Vagina (tissue), 2 donors: Measurements from ENCODE around the gene PINK1. TPM values are rescaled to one million over a fixed set of nuclear protein-coding genes. Genes with fewer than 3 reads are reported as not detected.

Experiments
- DNase-seq, 2 donors: peaks; one replicate each; pipeline ENCODE4 v3.0.0-alpha.2; 2017; ENCODE audit errors: extremely low spot score in 2 of 2
- H3K27ac ChIP-seq: fragments of 200-600 bp; sonication (generic); one replicate; pipeline ENCODE4 v1.5.1; 2019
- H3K27me3 ChIP-seq: fragments of 200-600 bp; sonication (generic); one replicate; pipeline ENCODE4 v1.5.1; 2019
- H3K36me3 ChIP-seq, 2 donors: fragments of 200-600 bp; sonication (generic); one replicate each; pipeline ENCODE4 v1.5.1; 2017 to 2019
- H3K4me1 ChIP-seq: fragments of 200-600 bp; sonication (generic); one replicate; pipeline ENCODE4 v1.5.1; 2019
- H3K4me3 ChIP-seq, 2 donors: fragments of 200-600 bp; sonication (generic); 1 replicate in 1 of 2; 2 replicates in 1 of 2; pipeline ENCODE4 v1.5.1; 2016 to 2019
- H3K9me3 ChIP-seq: fragments of 200-600 bp; sonication (generic); one replicate; pipeline ENCODE4 v1.5.1; 2019
- POLR2A ChIP-seq, 2 donors: fragments of 450-650 bp; IDR thresholded peaks; one replicate each; pipeline ENCODE4 v1.6.1; 2017; ENCODE audit warnings: antibody characterized with exemption in 2 of 2, mild to moderate bottlenecking in 2 of 2, moderate library complexity in 2 of 2
- POLR2AphosphoS5 ChIP-seq, 2 donors: sonication (generic); formaldehyde crosslinking; IDR thresholded peaks; one replicate each; pipeline ENCODE4 v1.9.0; 2017; ENCODE audit warnings: antibody characterized with exemption in 2 of 2, mild to moderate bottlenecking in 2 of 2, low read depth in 1 of 2; ENCODE audit not compliant: insufficient read depth in 1 of 2
- intact Hi-C: fragments of 100-400 bp; cut with DNase I; formaldehyde crosslinking; loops from one replicate; pipeline ENCODE4 v1.15.1; 2023
- total RNA-seq: library from RNA; depleted of rRNA; stranded (reverse); fragments of >200 nt; gene quantifications from one replicate; pipeline ENCODE4 v1.2.3, GENCODE V29; 2016
- TF ChIP-seq, protein P1 (sequence below), 3 experiments: fragments of 450-650 bp in 2 of 3; fragments of 200-600 bp in 1 of 3; sonication (generic) in 1 of 3; IDR thresholded peaks; one replicate each; pipeline ENCODE4 v1.5.1; 2017 to 2019; ENCODE audit warnings: antibody characterized with exemption in 3 of 3, mild to moderate bottlenecking in 2 of 3, moderate library complexity in 2 of 3

The PINK1 gene
- total RNA-seq, 1 donor from 2014 or later, result 113 TPM

DNA sequence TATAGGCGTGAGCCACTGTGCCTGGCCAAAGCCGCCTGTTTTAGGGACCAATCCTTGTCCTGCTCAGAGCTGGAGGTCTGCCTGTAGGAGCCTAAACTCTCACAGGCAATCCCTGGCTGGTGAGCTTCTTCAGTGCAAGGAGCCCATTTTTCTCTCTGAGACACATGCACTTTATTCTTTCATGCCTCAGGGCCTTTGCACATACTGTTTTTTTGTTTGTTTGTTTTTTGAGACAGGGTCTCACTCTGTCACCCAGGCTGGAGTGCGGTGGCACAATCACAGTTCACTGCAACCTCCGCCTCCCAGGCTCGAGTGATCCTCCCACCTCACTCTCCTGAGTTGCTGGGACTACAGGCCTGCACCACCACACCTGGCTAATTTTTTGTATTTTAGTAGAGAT lies 21.6 kb upstream of the PINK1 start:
- no peak for DNase-seq
- intact Hi-C loops, result no loop called here
- H3K36me3 ChIP-seq, result no peaks in the 10 kb centered on the region
- no peak overlapping the region for H3K27ac ChIP-seq
- no peak overlapping the region for H3K4me3 ChIP-seq
- TF ChIP-seq, protein P1, sequence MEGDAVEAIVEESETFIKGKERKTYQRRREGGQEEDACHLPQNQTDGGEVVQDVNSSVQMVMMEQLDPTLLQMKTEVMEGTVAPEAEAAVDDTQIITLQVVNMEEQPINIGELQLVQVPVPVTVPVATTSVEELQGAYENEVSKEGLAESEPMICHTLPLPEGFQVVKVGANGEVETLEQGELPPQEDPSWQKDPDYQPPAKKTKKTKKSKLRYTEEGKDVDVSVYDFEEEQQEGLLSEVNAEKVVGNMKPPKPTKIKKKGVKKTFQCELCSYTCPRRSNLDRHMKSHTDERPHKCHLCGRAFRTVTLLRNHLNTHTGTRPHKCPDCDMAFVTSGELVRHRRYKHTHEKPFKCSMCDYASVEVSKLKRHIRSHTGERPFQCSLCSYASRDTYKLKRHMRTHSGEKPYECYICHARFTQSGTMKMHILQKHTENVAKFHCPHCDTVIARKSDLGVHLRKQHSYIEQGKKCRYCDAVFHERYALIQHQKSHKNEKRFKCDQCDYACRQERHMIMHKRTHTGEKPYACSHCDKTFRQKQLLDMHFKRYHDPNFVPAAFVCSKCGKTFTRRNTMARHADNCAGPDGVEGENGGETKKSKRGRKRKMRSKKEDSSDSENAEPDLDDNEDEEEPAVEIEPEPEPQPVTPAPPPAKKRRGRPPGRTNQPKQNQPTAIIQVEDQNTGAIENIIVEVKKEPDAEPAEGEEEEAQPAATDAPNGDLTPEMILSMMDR (IDR thresholded peaks at IDR 0.05), result no peak
- TF ChIP-seq POLR2AphosphoS5 (IDR thresholded peaks at IDR 0.05; ENCODE audit: insufficient read depth in 1 of 2, low read depth in 1 of 2) (no peak), POLR2A (IDR thresholded peaks at IDR 0.05) (no peak)
- peaks cover 17% of the 10 kb centered on the region for H3K4me1 ChIP-seq
- H3K27me3 ChIP-seq, result no peaks in the 10 kb centered on the region
- H3K9me3 ChIP-seq, result no peaks in the 10 kb centered on the region

DNA sequence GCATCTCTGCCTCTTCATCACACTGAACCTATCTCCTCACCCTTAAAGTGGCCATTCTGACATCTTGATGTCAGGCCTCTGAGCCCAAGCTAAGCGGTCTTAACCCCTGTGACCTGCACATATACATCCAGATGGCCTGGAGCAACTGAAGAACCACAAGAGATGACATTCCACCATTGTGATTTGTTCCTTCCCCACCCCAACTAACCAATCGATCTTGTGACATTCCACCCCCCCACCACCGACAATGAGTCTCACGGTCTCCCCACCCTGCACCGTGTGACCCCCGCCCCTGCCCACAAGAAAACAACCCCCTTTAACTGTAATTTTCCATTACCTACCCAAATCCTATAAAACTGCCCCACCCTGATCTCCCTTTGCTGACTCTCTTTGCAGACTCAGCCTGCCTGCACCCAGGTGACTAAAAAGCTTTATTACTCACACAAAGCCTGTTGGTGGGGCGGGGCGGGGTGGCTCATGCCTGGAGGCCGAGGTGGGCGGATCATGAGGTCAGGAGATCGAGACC lies 21.0 kb upstream of the PINK1 start:
- H3K27me3 ChIP-seq, result no peaks in the 10 kb centered on the region
- no peak for DNase-seq
- H3K4me3 ChIP-seq, result no peak overlapping the region
- TF ChIP-seq POLR2AphosphoS5 (IDR thresholded peaks at IDR 0.05; ENCODE audit: insufficient read depth in 1 of 2, low read depth in 1 of 2), result no peak
- TF ChIP-seq, protein P1 (IDR thresholded peaks at IDR 0.05), result no peak
- H3K36me3 ChIP-seq, result no peaks in the 10 kb centered on the region
- no peaks in the 10 kb centered on the region for H3K9me3 ChIP-seq
- H3K4me1 ChIP-seq, result peaks cover 17% of the 10 kb centered on the region
- H3K27ac ChIP-seq, result no peak overlapping the region
- intact Hi-C loops, result no loop called here

DNA sequence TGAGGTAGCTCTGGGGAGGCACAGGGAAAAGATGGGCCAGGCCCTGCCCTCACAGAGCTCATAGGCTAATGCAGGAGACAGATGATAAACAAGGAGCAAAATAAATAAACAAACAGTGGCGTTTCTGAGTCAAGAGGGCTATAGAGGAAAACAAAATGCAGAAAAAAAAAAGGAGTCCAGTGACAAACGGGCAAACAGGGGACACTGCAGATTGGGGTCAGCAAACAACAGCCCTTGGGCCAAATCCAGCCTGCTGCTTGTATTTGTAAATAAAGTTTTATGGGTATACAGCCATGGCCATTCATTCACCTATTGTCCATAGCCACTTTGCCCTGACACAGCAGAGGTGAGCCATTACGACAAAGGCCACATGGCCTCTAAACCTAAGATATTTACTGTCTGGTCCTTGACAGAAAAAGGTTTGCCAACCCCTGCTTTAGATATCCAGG lies 19.1 kb upstream of the PINK1 start:
- no peak for DNase-seq
- Histone ChIP-seq H3K27ac (peak overlapping the region; percentile 23), H3K27me3 (no peaks in the 10 kb centered on the region), H3K4me1 (peaks cover 17% of the 10 kb centered on the region), H3K9me3 (no peaks in the 10 kb centered on the region), H3K4me3 (no peak overlapping the region), H3K36me3 (no peaks in the 10 kb centered on the region)
- TF ChIP-seq POLR2A (IDR thresholded peaks at IDR 0.05) (no peak), POLR2AphosphoS5 (IDR thresholded peaks at IDR 0.05; ENCODE audit: insufficient read depth in 1 of 2, low read depth in 1 of 2) (no peak)
- TF ChIP-seq, protein P1 (IDR thresholded peaks at IDR 0.05), result no peak
- intact Hi-C loops, result no loop called here

DNA sequence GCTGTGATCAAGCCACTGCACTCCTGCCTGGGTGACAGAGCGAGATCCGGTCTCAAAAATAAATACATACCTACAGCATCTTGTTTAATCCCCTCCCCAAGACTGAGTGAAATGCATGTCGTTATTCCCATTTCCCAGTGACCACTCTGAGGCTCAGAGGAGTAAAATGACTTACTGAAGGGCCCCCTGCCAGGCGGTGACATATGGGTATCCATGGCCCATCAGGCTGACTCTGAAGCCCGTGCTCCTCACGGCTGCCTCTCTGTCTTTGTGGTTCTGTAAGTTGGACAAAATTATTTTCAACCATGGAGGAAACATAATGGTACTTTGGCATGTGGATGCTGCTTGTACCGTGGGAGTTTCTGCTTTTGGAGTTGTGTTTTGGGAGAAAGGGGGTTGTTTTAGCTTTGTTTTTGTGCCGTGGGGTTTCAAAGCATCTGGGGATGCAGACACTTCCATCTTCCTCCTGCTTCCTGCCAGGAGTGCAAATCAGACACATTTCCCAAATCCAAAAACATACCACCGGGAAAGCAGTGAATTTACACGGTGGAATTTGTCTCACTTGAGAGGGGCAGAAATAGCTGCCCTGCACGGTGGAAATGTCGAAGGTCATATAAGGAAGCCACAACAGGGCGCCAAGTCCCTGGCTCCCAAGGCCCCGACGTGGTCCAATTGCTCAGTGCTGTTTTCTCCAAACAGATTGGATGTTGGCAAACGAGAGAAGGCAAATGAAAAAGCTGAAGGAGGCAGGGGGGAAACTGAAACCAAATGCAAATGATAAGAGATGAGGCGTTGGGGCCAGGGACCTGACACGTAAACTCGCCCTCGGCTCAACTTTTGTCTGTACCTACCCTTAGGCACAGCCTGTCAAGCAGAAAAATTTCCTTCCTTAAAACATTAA lies 17.1 kb upstream of the PINK1 start:
- DNase-seq, result no peak
- Histone ChIP-seq H3K4me3 (no peak overlapping the region), H3K4me1 (peaks cover 17% of the 10 kb centered on the region), H3K27me3 (no peaks in the 10 kb centered on the region), H3K27ac (no peak overlapping the region), H3K9me3 (no peaks in the 10 kb centered on the region), H3K36me3 (no peaks in the 10 kb centered on the region)
- TF ChIP-seq POLR2AphosphoS5 (IDR thresholded peaks at IDR 0.05; ENCODE audit: insufficient read depth in 1 of 2, low read depth in 1 of 2) (no peak), POLR2A (IDR thresholded peaks at IDR 0.05) (no peak)
- TF ChIP-seq, protein P1 (IDR thresholded peaks at IDR 0.05), result no peak
- intact Hi-C loops, result no loop called here
